IMR-90 (cell line): ENCODE measurements around the gene NCLN. TPM values are rescaled to one million over a fixed set of nuclear protein-coding genes. Genes with fewer than 3 reads are reported as not detected.

Source experiments
- ATAC-seq: fragments of 200-7000 bp; cut with Tn5 transposase; 2 replicates; pipeline ENCODE4 v1.9.1; 2020; ENCODE audit warnings: low read depth, mild to moderate bottlenecking, moderate library complexity
- BruUV-seq: library from RNA; stranded (reverse); fragments of 400-500 nt; replicated peaks from 2 replicates; lab custom pipeline; 2021; lab: Mats Ljungman, UMichigan
- CTCF ChIA-PET: fragments of 300-600 bp; formaldehyde crosslinking; extraction: SDS; loops from one replicate; lab custom pipeline; 2021; ENCODE audit warnings: antibody characterized with exemption; lab: Yijun Ruan, JAX
- POLR2A ChIA-PET: fragments of 300-600 bp; sonication (Branson Sonifier 250); formaldehyde crosslinking; loops from one replicate; lab custom pipeline; 2022; ENCODE audit warnings: antibody characterized with exemption; ENCODE audit not compliant: unreplicated experiment; lab: Charles Lee
- DNase-seq: peaks from one replicate; pipeline ENCODE4 v3.0.0; 2013
- H2AFZ ChIP-seq: replicated peaks from 2 replicates; pipeline ENCODE3; 2013; ENCODE audit warnings: low read length, mild to moderate bottlenecking; ENCODE audit not compliant: poor library complexity
- H2AK5ac ChIP-seq: 2 replicates; pipeline ENCODE4 v1.6.1; 2013; ENCODE audit warnings: low read depth, low read length, inconsistent platforms
- H2AK9ac ChIP-seq: replicated peaks from 2 replicates; pipeline ENCODE3; 2013; ENCODE audit warnings: mild to moderate bottlenecking, low read depth, low read length, moderate library complexity; ENCODE audit not compliant: poor library complexity
- H2BK120ac ChIP-seq: 2 replicates; pipeline ENCODE4 v1.6.1; 2013; ENCODE audit warnings: low read depth, low read length, inconsistent platforms
- H2BK15ac ChIP-seq: 3 replicates; pipeline ENCODE4 v1.6.1; 2013; ENCODE audit warnings: low read depth, low read length, inconsistent platforms
- H2BK20ac ChIP-seq: 2 replicates; pipeline ENCODE4 v1.6.1; 2013; ENCODE audit warnings: low read depth, mild to moderate bottlenecking, inconsistent platforms, low read length, moderate library complexity
- H2BK5ac ChIP-seq: 2 replicates; pipeline ENCODE4 v1.6.1; 2013; ENCODE audit warnings: mild to moderate bottlenecking, low read depth, low read length, inconsistent platforms; ENCODE audit not compliant: poor library complexity, severe bottlenecking
- H3K14ac ChIP-seq: replicated peaks from 2 replicates; pipeline ENCODE4 v1.6.1; 2013; ENCODE audit warnings: low read depth, low read length, inconsistent platforms
- H3K18ac ChIP-seq: 2 replicates; pipeline ENCODE4 v1.6.1; 2013; ENCODE audit warnings: low read depth, low read length, control low read depth
- H3K23ac ChIP-seq: 2 replicates; pipeline ENCODE4 v1.6.1; 2013; ENCODE audit warnings: low read depth, low read length, inconsistent platforms
- H3K27ac ChIP-seq: 2 replicates; pipeline ENCODE4 v1.5.1; 2013; ENCODE audit warnings: mild to moderate bottlenecking, control low read depth, low read length; ENCODE audit not compliant: insufficient read depth
- H3K27me3 ChIP-seq: 2 replicates; pipeline ENCODE4 v1.6.1; 2013; ENCODE audit warnings: low read length; ENCODE audit not compliant: control insufficient read depth, insufficient read depth
- H3K36me3 ChIP-seq: 2 replicates; pipeline ENCODE4 v1.6.1; 2013; ENCODE audit warnings: low read length, mixed read lengths; ENCODE audit not compliant: control insufficient read depth, insufficient read depth
- H3K4ac ChIP-seq: 2 replicates; pipeline ENCODE4 v1.6.1; 2013; ENCODE audit warnings: low read depth, low read length, inconsistent platforms
- H3K4me1 ChIP-seq: 2 replicates; pipeline ENCODE4 v1.6.1; 2013; ENCODE audit warnings: low read length, mixed read lengths; ENCODE audit not compliant: control insufficient read depth, insufficient read depth
- H3K4me2 ChIP-seq: 2 replicates; pipeline ENCODE4 v1.6.1; 2013; ENCODE audit warnings: low read depth, mild to moderate bottlenecking, control low read depth, low read length, moderate library complexity
- H3K4me3 ChIP-seq: 2 replicates; pipeline ENCODE4 v1.5.1; 2013; ENCODE audit warnings: low read depth, mild to moderate bottlenecking, control low read depth, low read length, moderate library complexity; ENCODE audit not compliant: insufficient read depth
- H3K56ac ChIP-seq: 2 replicates; pipeline ENCODE4 v1.6.1; 2013; ENCODE audit warnings: low read length, inconsistent platforms; ENCODE audit not compliant: insufficient read depth; ENCODE audit errors: extremely low read depth
- H3K79me1 ChIP-seq, 2 experiments: 2 replicates each; pipeline ENCODE4 v1.6.1; 2013; ENCODE audit warnings: low read length in 2 of 2, inconsistent platforms in 1 of 2, low read depth in 1 of 2
- H3K9ac ChIP-seq: 2 replicates; pipeline ENCODE4 v1.6.1; 2013; ENCODE audit warnings: low read depth, low read length, control low read depth
- H3K9me1 ChIP-seq: 2 replicates; pipeline ENCODE4 v1.6.1; 2013; ENCODE audit warnings: low read length, inconsistent platforms; ENCODE audit not compliant: insufficient read depth
- H3K9me3 ChIP-seq: 2 replicates; pipeline ENCODE4 v1.6.1; 2013; ENCODE audit warnings: low read length; ENCODE audit not compliant: control insufficient read depth, insufficient read depth
- H4K20me1 ChIP-seq: 2 replicates; pipeline ENCODE4 v1.6.1; 2013; ENCODE audit warnings: low read length, inconsistent platforms; ENCODE audit not compliant: insufficient read depth
- H4K5ac ChIP-seq: 2 replicates; pipeline ENCODE4 v1.6.1; 2013; ENCODE audit warnings: mild to moderate bottlenecking, low read depth, low read length, control low read depth
- H4K8ac ChIP-seq, 2 experiments: 2 replicates each; pipeline ENCODE4 v1.6.1; 2013; ENCODE audit warnings: low read depth in 2 of 2, low read length in 2 of 2, control low read depth in 1 of 2, inconsistent platforms in 1 of 2
- H4K91ac ChIP-seq: 2 replicates; pipeline ENCODE4 v1.6.1; 2013; ENCODE audit warnings: low read depth, low read length, inconsistent platforms; ENCODE audit not compliant: insufficient read depth
- FOS ChIP-seq: fragments of 150-350 bp; IDR thresholded peaks from 2 replicates; pipeline ENCODE4 v1.6.1; 2016; ENCODE audit warnings: low read depth, low read length
- MAZ ChIP-seq: IDR thresholded peaks from 2 replicates; pipeline ENCODE4 v1.6.1; 2012; ENCODE audit warnings: low read depth, mild to moderate bottlenecking, low read length, improper control_type of control experiment, moderate library complexity, borderline replicate concordance
- RFX5 ChIP-seq: IDR thresholded peaks from 2 replicates; pipeline ENCODE4 v1.8.0; 2012; ENCODE audit warnings: low read depth, mild to moderate bottlenecking, low read length, moderate library complexity
- WGBS, 2 experiments: methylation state at CpG; one replicate each; pipeline versions ENCODE4 v1.1.5 to v1.1.7; 2013; ENCODE audit warnings: missing lambda C conversion rate in 2 of 2; ENCODE audit not compliant: insufficient read length in 1 of 2; ENCODE audit errors: extremely low coverage in 2 of 2; 5-methylcytosine and 5-hydroxymethylcytosine counted together
- dilution Hi-C: fragments of 300-500 bp; cut with HindIII; formaldehyde crosslinking; loops from one replicate; pipeline ENCODE4 v1.14.3; 2018; ENCODE audit warnings: low sequenced_read_pairs; ENCODE audit not compliant: unreplicated experiment
- in situ Hi-C: fragments of 300-500 bp; cut with MboI; formaldehyde crosslinking; loops from 3 replicates; pipeline ENCODE4 v1.14.3; 2019; ENCODE audit warnings: low sequenced_read_pairs, inconsistent platforms, mixed read lengths
- intact Hi-C: fragments of 100-400 bp; cut with micrococcal nuclease; formaldehyde crosslinking; loops from 2 replicates; pipeline ENCODE4 v1.10.0; 2022
- polyA plus RNA-seq, 3 experiments: library from polyadenylated mRNA; depleted of rRNA; stranded (reverse); fragments of >200 nt; gene quantifications; 2 replicates each; pipeline ENCODE4 v1.2.3, GENCODE V29; 2012; ENCODE audit warnings: low replicate concordance in 1 of 3
- total RNA-seq: library from RNA; depleted of rRNA; stranded (reverse); fragments of >200 nt; gene quantifications from 2 replicates; pipeline ENCODE4 v1.2.3, GENCODE V29; 2012
- TF ChIP-seq, protein P1 (sequence below): fragments of 150-350 bp; IDR thresholded peaks from 2 replicates; pipeline ENCODE4 v1.6.1; 2016; ENCODE audit warnings: low read depth, mild to moderate bottlenecking, low read length, moderate library complexity, borderline replicate concordance

The NCLN gene
- total and polyA plus RNA-seq, 2 of the 4 experiments (the other 2 are of a cell fraction) = 32.8 to 90.8 TPM

DNA sequence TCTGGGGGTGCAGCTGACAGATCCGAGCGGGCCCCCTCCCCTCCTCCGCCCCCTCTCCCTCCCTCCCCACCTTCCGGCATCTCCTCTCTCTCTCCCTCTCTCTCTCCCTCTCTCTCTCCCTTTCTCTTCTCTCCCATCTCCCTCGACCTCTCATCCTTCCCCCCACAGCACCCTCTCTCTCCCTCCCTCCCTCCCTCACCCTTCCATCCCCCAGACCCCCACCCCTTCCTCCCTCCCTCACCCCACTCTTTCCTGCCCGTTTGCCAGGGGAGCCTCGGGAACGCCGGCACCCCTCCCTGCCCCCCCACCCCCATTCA, 39.4 kb downstream of the NCLN start:
- H3K4me3 ChIP-seq = no peak overlapping the region
- in situ Hi-C loops = no loop called here
- TF ChIP-seq RFX5 (no peak), FOS (no peak), MAZ (no peak)
- TF ChIP-seq, protein P1, sequence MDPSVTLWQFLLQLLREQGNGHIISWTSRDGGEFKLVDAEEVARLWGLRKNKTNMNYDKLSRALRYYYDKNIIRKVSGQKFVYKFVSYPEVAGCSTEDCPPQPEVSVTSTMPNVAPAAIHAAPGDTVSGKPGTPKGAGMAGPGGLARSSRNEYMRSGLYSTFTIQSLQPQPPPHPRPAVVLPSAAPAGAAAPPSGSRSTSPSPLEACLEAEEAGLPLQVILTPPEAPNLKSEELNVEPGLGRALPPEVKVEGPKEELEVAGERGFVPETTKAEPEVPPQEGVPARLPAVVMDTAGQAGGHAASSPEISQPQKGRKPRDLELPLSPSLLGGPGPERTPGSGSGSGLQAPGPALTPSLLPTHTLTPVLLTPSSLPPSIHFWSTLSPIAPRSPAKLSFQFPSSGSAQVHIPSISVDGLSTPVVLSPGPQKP = no peak

More for the DNA sequence above, 39.4 kb downstream of the NCLN start:
- DNase-seq (no peak), ATAC-seq (no peak)
- ChIA-PET CTCF (interaction anchor here (0.7 kb wide), 1 partner anchor 8 kb away, joined by 3 read pairs; no protein-coding TSS in a partner anchor), POLR2A (no interaction called here)
- H3K4me1 ChIP-seq = peaks cover 2% of the 10 kb centered on the region; the same call in 1 of the 2 replicates
- no peak overlapping the region for H3K27ac ChIP-seq
- H2BK5ac ChIP-seq = no peak overlapping the region
- H2BK15ac ChIP-seq = no peak overlapping the region
- BruUV-seq = no TSS peak
- intact Hi-C loops = no loop called here
- no peaks in the 10 kb centered on the region for H3K79me1 ChIP-seq
- dilution Hi-C loops = no loop called here
- no peak overlapping the region for H2AFZ ChIP-seq
- no peak overlapping the region for H2AK9ac ChIP-seq
- WGBS, 2 experiments = 0% methylated on average over 2 of the region's 9 CpGs; no CpG with 5 or more reads in 1 of the 2 experiments
- no peaks in the 10 kb centered on the region for H3K9me1 ChIP-seq
- H3K18ac ChIP-seq = no peak overlapping the region
- no peak overlapping the region for H2BK120ac ChIP-seq
- H3K23ac ChIP-seq = no peak overlapping the region
- no peak overlapping the region for H4K5ac ChIP-seq
- H2AK5ac ChIP-seq = no peak overlapping the region
- H3K4ac ChIP-seq = no peak overlapping the region
- no peaks in the 10 kb centered on the region; the same call in 1 of the 2 replicates for H4K20me1 ChIP-seq
- H4K91ac ChIP-seq = no peak overlapping the region
- no peak overlapping the region for H4K8ac ChIP-seq
- H3K4me2 ChIP-seq = no peak overlapping the region
- H3K27me3 ChIP-seq = peaks cover 49% of the 10 kb centered on the region
- no peak overlapping the region for H3K56ac ChIP-seq
- H3K9me3 ChIP-seq = no peaks in the 10 kb centered on the region
- no peak overlapping the region for H3K14ac ChIP-seq
- no peak overlapping the region for H2BK20ac ChIP-seq
- H3K9ac ChIP-seq = no peak overlapping the region
- no peaks in the 10 kb centered on the region for H3K36me3 ChIP-seq
